Trophoblast cell (in vitro differentiated cells and primary cell): ENCODE measurements around the gene CFAP52.

Experiments
- DNase-seq, 2 donors: peaks; one replicate each; pipeline ENCODE4 v3.0.0-alpha.2; 2016
- H2AFZ ChIP-seq: 2 replicates; pipeline ENCODE4 v1.6.1; 2013; ENCODE audit warnings: low read length, moderate library complexity, mild to moderate bottlenecking; ENCODE audit not compliant: insufficient read depth, poor library complexity
- H2AK5ac ChIP-seq: 2 replicates; pipeline ENCODE4 v1.6.1; 2013; ENCODE audit warnings: mild to moderate bottlenecking, low read length
- H2BK120ac ChIP-seq: 2 replicates; pipeline ENCODE4 v1.6.1; 2013; ENCODE audit warnings: low read length, mild to moderate bottlenecking, moderate library complexity; ENCODE audit not compliant: insufficient read depth, poor library complexity
- H2BK12ac ChIP-seq: 2 replicates; pipeline ENCODE4 v1.6.1; 2013; ENCODE audit warnings: mild to moderate bottlenecking, low read length, moderate library complexity
- H2BK5ac ChIP-seq: 2 replicates; pipeline ENCODE4 v1.6.1; 2013; ENCODE audit warnings: low read length, low read depth, moderate library complexity, mild to moderate bottlenecking; ENCODE audit not compliant: poor library complexity
- H3K14ac ChIP-seq: 2 replicates; pipeline ENCODE4 v1.6.1; 2013; ENCODE audit warnings: mild to moderate bottlenecking, low read length
- H3K18ac ChIP-seq: 2 replicates; pipeline ENCODE4 v1.6.1; 2013; ENCODE audit warnings: mild to moderate bottlenecking, low read length
- H3K23ac ChIP-seq: 2 replicates; pipeline ENCODE4 v1.6.1; 2013; ENCODE audit warnings: low read length
- H3K27ac ChIP-seq: 2 replicates; pipeline ENCODE4 v1.5.1; 2013; ENCODE audit warnings: low read depth, mild to moderate bottlenecking, inconsistent platforms, low read length, moderate library complexity
- H3K27me3 ChIP-seq: 2 replicates; pipeline ENCODE4 v1.6.1; 2013; ENCODE audit warnings: inconsistent platforms, mild to moderate bottlenecking, low read length, moderate library complexity; ENCODE audit not compliant: insufficient read depth
- H3K36me3 ChIP-seq, 2 experiments: 1 replicate in 1 of 2; 2 replicates in 1 of 2; pipeline ENCODE4 v1.6.1; 2013; ENCODE audit warnings: low read length in 2 of 2, mild to moderate bottlenecking in 2 of 2, moderate library complexity in 1 of 2; ENCODE audit not compliant: insufficient read depth in 2 of 2, control insufficient read depth in 1 of 2
- H3K4ac ChIP-seq: 2 replicates; pipeline ENCODE4 v1.6.1; 2013; ENCODE audit warnings: low read depth, mild to moderate bottlenecking, low read length, moderate library complexity
- H3K4me1 ChIP-seq, 2 experiments: 1 replicate in 1 of 2; 2 replicates in 1 of 2; pipeline ENCODE4 v1.6.1; 2013; ENCODE audit warnings: low read length in 2 of 2, mild to moderate bottlenecking in 2 of 2, moderate library complexity in 1 of 2; ENCODE audit not compliant: insufficient read depth in 2 of 2, control insufficient read depth in 1 of 2
- H3K4me2 ChIP-seq: 2 replicates; pipeline ENCODE4 v1.6.1; 2013; ENCODE audit warnings: inconsistent platforms, mild to moderate bottlenecking, low read length, moderate library complexity
- H3K4me3 ChIP-seq: 2 replicates; pipeline ENCODE4 v1.5.1; 2013; ENCODE audit warnings: mild to moderate bottlenecking, low read depth, low read length, inconsistent platforms
- H3K79me1 ChIP-seq: one replicate; pipeline ENCODE4 v1.6.1; 2013; ENCODE audit warnings: low read length
- H3K79me2 ChIP-seq: 2 replicates; pipeline ENCODE4 v1.6.1; 2013; ENCODE audit warnings: low read length, mild to moderate bottlenecking; ENCODE audit not compliant: control insufficient read depth, insufficient read depth, poor library complexity
- H3K9ac ChIP-seq: 2 replicates; pipeline ENCODE4 v1.6.1; 2013; ENCODE audit warnings: mild to moderate bottlenecking, low read length
- H3K9me3 ChIP-seq: 2 replicates; pipeline ENCODE4 v1.6.1; 2013; ENCODE audit warnings: low read depth, mild to moderate bottlenecking, control low read depth, inconsistent platforms, low read length; ENCODE audit not compliant: insufficient read depth
- H4K12ac ChIP-seq: 2 replicates; pipeline ENCODE4 v1.6.1; 2013; ENCODE audit warnings: low read depth, mild to moderate bottlenecking, low read length, moderate library complexity
- H4K8ac ChIP-seq: 2 replicates; pipeline ENCODE4 v1.6.1; 2013; ENCODE audit warnings: low read depth, mild to moderate bottlenecking, low read length, moderate library complexity
- H4K91ac ChIP-seq: one replicate; pipeline ENCODE4 v1.6.1; 2013; ENCODE audit warnings: low read depth, mild to moderate bottlenecking, low read length, moderate library complexity
- WGBS: extraction: QIAGEN DNeasy Blood & Tissue Kit; methylation state at CpG from one replicate; pipeline ENCODE4 v1.1.7; 2013; ENCODE audit warnings: missing lambda C conversion rate; ENCODE audit not compliant: insufficient read length, insufficient coverage; ENCODE audit errors: extremely low coverage; 5-methylcytosine and 5-hydroxymethylcytosine counted together

The CFAP52 gene

GRCh38 chr17:9538626-9539025 lies 37.8 kb upstream of the CFAP52 start:
- Histone ChIP-seq H4K91ac (no peak overlapping the region), H2BK12ac (no peak overlapping the region), H2BK5ac (no peak overlapping the region), H3K18ac (no peak overlapping the region), H3K4me1 (peaks cover 0 to 2% of the 10 kb centered on the region in 2 experiments), H3K36me3 (no peaks in the 10 kb centered on the region), H2BK120ac (no peak overlapping the region), H3K27me3 (no peaks in the 10 kb centered on the region), H3K4me3 (no peak overlapping the region), H3K27ac (no peak overlapping the region), H4K12ac (no peak overlapping the region), H4K8ac (no peak overlapping the region), H3K9ac (no peak overlapping the region), H3K4me2 (no peak overlapping the region), H3K79me1 (no peaks in the 10 kb centered on the region), H3K23ac (no peak overlapping the region), H2AK5ac (no peak overlapping the region), H3K9me3 (no peaks in the 10 kb centered on the region), H3K79me2 (no peaks in the 10 kb centered on the region), H2AFZ (no peak overlapping the region), H3K14ac (no peak overlapping the region), H3K4ac (no peak overlapping the region)
- no peak for DNase-seq
- no CpG with 5 or more reads among the region's 4 CpGs for WGBS

- Histone ChIP-seq H3K79me2 (no peaks in the 10 kb centered on the region), H2AFZ (no peak overlapping the region), H2BK120ac (no peak overlapping the region), H2AK5ac (no peak overlapping the region), H3K23ac (no peak overlapping the region), H3K27ac (no peak overlapping the region), H3K4me3 (no peak overlapping the region), H3K4me2 (no peak overlapping the region), H4K8ac (no peak overlapping the region), H3K4ac (no peak overlapping the region), H3K18ac (no peak overlapping the region), H2BK12ac (no peak overlapping the region), H3K14ac (no peak overlapping the region), H4K91ac (no peak overlapping the region), H2BK5ac (no peak overlapping the region), H3K36me3 (no peaks in the 10 kb centered on the region), H3K79me1 (no peaks in the 10 kb centered on the region), H3K9ac (no peak overlapping the region), H4K12ac (no peak overlapping the region), H3K27me3 (no peaks in the 10 kb centered on the region), H3K4me1 (no peaks in the 10 kb centered on the region), H3K9me3 (no peaks in the 10 kb centered on the region)
- no peak for DNase-seq
- no CpG with 5 or more reads among the region's 4 CpGs for WGBS
These were observed 34.7 kb upstream of the CFAP52 start for GRCh38 chr17:9541718-9542117.

GRCh38 chr17:9544221-9544620 lies 32.2 kb upstream of the CFAP52 start:
- Histone ChIP-seq H3K4me2 (no peak overlapping the region), H3K14ac (no peak overlapping the region), H3K9me3 (no peaks in the 10 kb centered on the region), H2BK120ac (no peak overlapping the region), H3K36me3 (no peaks in the 10 kb centered on the region), H2AK5ac (no peak overlapping the region), H3K27me3 (no peaks in the 10 kb centered on the region), H3K23ac (no peak overlapping the region), H2AFZ (no peak overlapping the region), H4K12ac (no peak overlapping the region), H3K79me2 (no peaks in the 10 kb centered on the region), H3K27ac (no peak overlapping the region), H3K4me1 (no peaks in the 10 kb centered on the region), H3K79me1 (no peaks in the 10 kb centered on the region), H2BK5ac (no peak overlapping the region), H4K91ac (no peak overlapping the region), H3K9ac (no peak overlapping the region), H3K18ac (no peak overlapping the region), H2BK12ac (no peak overlapping the region), H4K8ac (no peak overlapping the region), H3K4ac (no peak overlapping the region), H3K4me3 (no peak overlapping the region)
- no CpG with 5 or more reads among the region's 7 CpGs for WGBS
- DNase-seq, result peak in 1 of 2 donors; percentile 49

GRCh38 chr17:9549215-9549614 lies 27.2 kb upstream of the CFAP52 start:
- no peak overlapping the region for H3K23ac ChIP-seq
- no peak overlapping the region for H4K12ac ChIP-seq
- H3K4me2 ChIP-seq, result no peak overlapping the region
- peaks cover 1 to 2% of the 10 kb centered on the region in 2 experiments for H3K36me3 ChIP-seq
- H3K27ac ChIP-seq, result no peak overlapping the region
- H3K4me3 ChIP-seq, result no peak overlapping the region
- no peak for DNase-seq
- H4K91ac ChIP-seq, result no peak overlapping the region
- no peak overlapping the region for H2AFZ ChIP-seq
- H3K14ac ChIP-seq, result no peak overlapping the region
- H3K9me3 ChIP-seq, result no peaks in the 10 kb centered on the region
- no peak overlapping the region for H3K4ac ChIP-seq
- no peak overlapping the region for H2AK5ac ChIP-seq
- H3K79me1 ChIP-seq, result no peaks in the 10 kb centered on the region
- no peak overlapping the region for H2BK12ac ChIP-seq
- H3K79me2 ChIP-seq, result no peaks in the 10 kb centered on the region
- H4K8ac ChIP-seq, result no peak overlapping the region
- no peak overlapping the region for H3K9ac ChIP-seq
- no peaks in the 10 kb centered on the region for H3K27me3 ChIP-seq
- no peaks in the 10 kb centered on the region for H3K4me1 ChIP-seq
- no peak overlapping the region for H2BK120ac ChIP-seq
- no CpG with 5 or more reads among the region's 2 CpGs for WGBS
- H3K18ac ChIP-seq, result no peak overlapping the region
- no peak overlapping the region for H2BK5ac ChIP-seq
